ENCODE measurements around the gene KRT33B.

KRT33B gene

GRCh38 chr17:41322903-41323895 is 46.4 kb downstream of the KRT33B start:
- no peak for DNase-seq

- peak; percentile 62 for DNase-seq
Measured at GRCh38 chr17:41322094-41322902, 47.3 kb downstream of the KRT33B start.

DNA sequence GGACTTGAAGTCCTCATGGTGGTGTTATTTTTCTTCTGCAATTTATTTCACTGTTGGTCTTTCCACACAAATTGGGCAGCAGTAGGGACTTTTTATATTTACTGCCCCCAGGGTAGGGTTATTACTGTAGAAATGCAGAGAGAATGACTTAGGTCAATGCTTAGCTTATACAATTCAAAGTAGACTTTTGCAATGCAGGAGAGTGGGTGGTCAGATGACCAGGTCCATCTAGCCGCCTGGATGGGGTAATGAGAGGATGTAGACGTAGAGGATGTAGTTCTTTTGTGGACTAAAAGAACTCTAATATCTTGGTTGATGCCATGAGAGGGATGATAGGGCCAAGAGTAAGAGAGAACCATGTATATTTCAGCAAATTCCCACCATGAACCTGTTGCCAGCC is 51.4 kb downstream of the KRT33B start:
- DNase-seq, result no peak

DNA sequence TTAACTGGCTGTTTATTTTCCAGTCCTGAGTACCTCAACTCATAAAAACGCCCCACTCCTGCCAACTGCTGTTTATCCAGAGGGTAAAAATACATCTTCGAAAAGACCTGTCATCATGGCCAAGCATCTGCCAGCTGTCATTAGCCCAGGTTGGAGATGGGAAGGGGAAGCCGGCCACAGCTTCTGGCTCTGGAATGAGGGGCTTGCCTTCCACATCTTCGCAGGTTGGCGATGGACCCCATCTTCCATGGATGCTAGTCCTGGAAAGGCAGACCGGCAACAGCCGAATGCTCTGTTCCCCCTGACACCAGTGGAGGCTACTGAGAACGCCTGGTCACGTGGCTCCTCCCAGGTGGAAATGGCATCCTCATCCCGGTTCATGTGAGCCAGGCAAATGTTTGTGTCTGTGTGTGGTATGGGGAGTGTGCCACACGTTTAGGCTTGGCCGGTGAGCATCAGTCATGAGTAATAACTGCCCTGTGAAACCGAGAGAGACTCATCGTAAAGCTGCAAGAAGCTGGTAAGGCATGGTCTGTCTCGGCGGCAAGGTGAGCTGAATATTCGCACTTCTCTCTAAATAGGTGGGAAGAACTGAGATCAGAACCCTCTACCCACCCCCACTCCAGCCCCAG is 53.7 kb downstream of the KRT33B start:
- DNase-seq, result no peak

DNA sequence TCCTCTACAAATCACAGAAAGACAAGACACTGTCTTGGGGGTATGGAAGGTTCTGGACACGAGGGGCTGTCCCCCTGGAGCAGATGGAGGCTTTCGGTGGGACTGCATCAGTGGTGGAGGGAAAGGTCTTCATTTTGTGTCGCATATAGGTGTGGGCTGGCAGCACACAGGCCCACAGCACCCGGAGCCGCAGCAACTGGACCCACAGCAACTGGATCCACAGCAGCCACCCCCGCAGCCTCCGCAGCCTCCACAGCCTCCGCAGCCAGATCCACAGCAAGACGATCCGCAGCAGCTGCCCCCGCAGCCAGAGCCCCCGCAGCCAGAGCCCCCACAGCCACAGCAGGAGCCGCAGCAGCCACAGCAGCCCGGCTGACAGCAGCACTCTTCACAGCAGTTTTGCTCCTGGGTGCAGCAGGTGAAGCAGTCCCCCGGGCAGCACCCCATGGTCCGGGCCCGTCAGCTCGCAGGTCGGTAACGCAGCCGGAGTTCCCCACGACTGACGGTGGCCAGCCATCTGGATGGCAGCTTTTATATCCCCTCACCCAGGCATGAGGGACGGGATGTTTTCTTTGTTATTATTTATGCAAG is 54.3 kb downstream of the KRT33B start, which contains the start of gene KRTAP17-1:
Gene KRTAP17-1 (minus strand): TSS at position 507 of the 591 bp plus-strand sequence. CDS start 60 bp downstream, at position 447.
- DNase-seq, result no peak

Measured in OCI-M1 (cell line).